Measurements from ENCODE around the gene SGPP2.

- TF ChIP-seq CTCF (IDR thresholded peaks at IDR 0.05; ENCODE audit: borderline replicate concordance, extremely low read depth, low read length, poor library complexity, severe bottlenecking) (no peak), EZH2 (IDR thresholded peaks at IDR 0.05; ENCODE audit: borderline replicate concordance, low read depth, low read length, severe bottlenecking) (no peak)
Observed at GRCh38 chr2:222479859-222480258, 55.5 kb downstream of the SGPP2 start.
